ENCODE results near the gene ERICH3.

DNA sequence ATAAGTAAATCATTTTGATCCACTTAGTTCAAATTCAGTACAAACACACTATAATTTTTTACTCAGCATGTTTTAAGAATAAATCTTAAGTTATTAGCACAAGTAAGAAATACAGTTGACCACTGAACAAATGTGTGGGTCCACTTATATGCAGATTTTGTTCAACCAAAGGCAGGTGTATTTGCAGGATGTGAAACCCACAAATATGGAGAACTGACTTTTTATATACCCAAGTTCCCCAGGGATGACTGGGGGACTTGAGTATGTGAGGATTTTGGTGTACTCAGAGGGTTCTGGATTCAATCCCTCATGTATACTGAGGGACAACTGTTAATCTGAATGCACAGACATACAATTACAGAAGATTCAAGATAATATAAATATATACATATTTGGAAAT lies 25.7 kb upstream of the ERICH3 start:
- TF ChIP-seq, protein P1, sequence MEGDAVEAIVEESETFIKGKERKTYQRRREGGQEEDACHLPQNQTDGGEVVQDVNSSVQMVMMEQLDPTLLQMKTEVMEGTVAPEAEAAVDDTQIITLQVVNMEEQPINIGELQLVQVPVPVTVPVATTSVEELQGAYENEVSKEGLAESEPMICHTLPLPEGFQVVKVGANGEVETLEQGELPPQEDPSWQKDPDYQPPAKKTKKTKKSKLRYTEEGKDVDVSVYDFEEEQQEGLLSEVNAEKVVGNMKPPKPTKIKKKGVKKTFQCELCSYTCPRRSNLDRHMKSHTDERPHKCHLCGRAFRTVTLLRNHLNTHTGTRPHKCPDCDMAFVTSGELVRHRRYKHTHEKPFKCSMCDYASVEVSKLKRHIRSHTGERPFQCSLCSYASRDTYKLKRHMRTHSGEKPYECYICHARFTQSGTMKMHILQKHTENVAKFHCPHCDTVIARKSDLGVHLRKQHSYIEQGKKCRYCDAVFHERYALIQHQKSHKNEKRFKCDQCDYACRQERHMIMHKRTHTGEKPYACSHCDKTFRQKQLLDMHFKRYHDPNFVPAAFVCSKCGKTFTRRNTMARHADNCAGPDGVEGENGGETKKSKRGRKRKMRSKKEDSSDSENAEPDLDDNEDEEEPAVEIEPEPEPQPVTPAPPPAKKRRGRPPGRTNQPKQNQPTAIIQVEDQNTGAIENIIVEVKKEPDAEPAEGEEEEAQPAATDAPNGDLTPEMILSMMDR (conservative IDR thresholded peaks at IDR 0.05 in 1 of 2, IDR thresholded peaks at IDR 0.05 in 1 of 2; ENCODE audit: extremely low read depth in 1 of 2, insufficient read depth in 1 of 2, low read depth in 1 of 2, low read length in 2 of 2): no peak
- no peak for TF ChIP-seq EZH2 (IDR thresholded peaks at IDR 0.05; ENCODE audit: borderline replicate concordance, low read length)

Measured in mammary epithelial cell (primary cell).